Astrocyte of the spinal cord (primary cell): ENCODE measurements around the gene TMEM270.

Experiments used
- DNase-seq: peaks from one replicate; pipeline ENCODE4 v3.0.0; 2011; ENCODE audit warnings: low read depth, low spot score
- H3K4me3 ChIP-seq: 2 replicates; pipeline ENCODE4 v1.5.1; 2011; ENCODE audit warnings: low read depth, mild to moderate bottlenecking, low read length, moderate library complexity
- in situ Hi-C: cut with HindIII; loops from 2 replicates; pipeline ENCODE4 v1.10.0; 2017; ENCODE audit warnings: low sequenced_read_pairs
- TF ChIP-seq, protein P1 (sequence below): IDR thresholded peaks from 2 replicates; pipeline ENCODE4 v1.5.1; 2012; ENCODE audit warnings: low read depth, mild to moderate bottlenecking, low read length, inconsistent platforms

TMEM270 gene

DNA sequence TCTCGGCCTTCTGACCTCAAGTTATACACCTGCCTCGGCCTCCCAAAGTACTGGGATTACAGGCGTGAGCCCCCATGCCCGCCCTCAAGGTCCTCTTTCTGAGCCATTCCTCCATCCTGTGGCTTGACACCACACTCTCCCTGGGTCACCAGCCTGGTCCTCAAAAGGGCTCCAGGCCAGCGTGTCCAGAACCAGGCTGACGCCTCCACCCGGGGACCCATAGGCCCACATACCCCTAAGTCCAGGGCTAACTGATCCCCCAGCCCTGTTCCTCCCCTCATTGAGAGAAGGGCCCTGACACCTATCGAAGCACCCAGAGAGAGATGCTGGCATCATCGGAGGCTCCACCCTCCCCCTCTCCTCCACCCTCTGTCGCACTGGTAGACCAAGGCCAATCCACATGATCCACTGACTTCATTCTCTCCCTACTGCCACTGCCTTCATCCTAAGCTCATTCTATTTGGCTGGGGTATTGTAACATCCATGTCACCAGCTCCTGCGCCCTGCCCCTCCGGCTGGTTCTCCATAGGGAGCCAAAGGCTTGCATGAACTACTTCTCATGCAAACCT lies 46.7 kb downstream of the TMEM270 start:
- H3K4me3 ChIP-seq, result no peak overlapping the region
- TF ChIP-seq, protein P1, sequence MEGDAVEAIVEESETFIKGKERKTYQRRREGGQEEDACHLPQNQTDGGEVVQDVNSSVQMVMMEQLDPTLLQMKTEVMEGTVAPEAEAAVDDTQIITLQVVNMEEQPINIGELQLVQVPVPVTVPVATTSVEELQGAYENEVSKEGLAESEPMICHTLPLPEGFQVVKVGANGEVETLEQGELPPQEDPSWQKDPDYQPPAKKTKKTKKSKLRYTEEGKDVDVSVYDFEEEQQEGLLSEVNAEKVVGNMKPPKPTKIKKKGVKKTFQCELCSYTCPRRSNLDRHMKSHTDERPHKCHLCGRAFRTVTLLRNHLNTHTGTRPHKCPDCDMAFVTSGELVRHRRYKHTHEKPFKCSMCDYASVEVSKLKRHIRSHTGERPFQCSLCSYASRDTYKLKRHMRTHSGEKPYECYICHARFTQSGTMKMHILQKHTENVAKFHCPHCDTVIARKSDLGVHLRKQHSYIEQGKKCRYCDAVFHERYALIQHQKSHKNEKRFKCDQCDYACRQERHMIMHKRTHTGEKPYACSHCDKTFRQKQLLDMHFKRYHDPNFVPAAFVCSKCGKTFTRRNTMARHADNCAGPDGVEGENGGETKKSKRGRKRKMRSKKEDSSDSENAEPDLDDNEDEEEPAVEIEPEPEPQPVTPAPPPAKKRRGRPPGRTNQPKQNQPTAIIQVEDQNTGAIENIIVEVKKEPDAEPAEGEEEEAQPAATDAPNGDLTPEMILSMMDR, result no peak
- DNase-seq, result no peak
- in situ Hi-C loops, result no loop called here

GRCh38 chr7:73908123-73908611 lies 47.2 kb downstream of the TMEM270 start:
- TF ChIP-seq, protein P1, result no peak
- DNase-seq, result no peak
- in situ Hi-C loops, result no loop called here
- H3K4me3 ChIP-seq, result no peak overlapping the region

GRCh38 chr7:73909051-73909941 lies 48.3 kb downstream of the TMEM270 start:
- in situ Hi-C loops, result no loop called here
- TF ChIP-seq, protein P1, result no peak
- DNase-seq, result no peak
- no peak overlapping the region for H3K4me3 ChIP-seq

DNA sequence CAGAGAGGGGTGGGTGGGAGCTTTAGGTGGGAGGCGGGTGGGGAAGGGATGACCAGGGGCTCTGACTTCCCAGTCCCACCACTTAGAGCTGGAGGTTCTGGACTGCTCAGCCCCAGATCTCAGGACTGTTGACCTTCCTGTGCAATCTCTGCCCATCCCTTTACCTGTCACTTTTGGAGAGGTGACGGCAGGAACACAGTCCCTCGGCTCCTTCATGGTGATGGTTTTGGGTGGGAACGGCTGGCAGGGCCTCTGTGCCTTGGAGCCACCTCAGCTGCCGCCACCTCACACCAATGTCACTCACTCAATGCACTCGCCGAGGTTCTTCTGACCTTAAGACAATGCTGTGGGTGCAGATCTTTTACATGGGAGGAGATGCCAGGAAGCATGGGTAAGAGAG lies 49.0 kb downstream of the TMEM270 start:
- TF ChIP-seq, protein P1, result no peak
- H3K4me3 ChIP-seq, result no peak overlapping the region
- DNase-seq, result no peak
- in situ Hi-C loops, result no loop called here

GRCh38 chr7:73912223-73912622 lies 51.3 kb downstream of the TMEM270 start:
- H3K4me3 ChIP-seq, result no peak overlapping the region
- TF ChIP-seq, protein P1, result no peak
- no peak for DNase-seq
- in situ Hi-C loops, result no loop called here
